HepG2 (cell line): Measurements from ENCODE around the gene AUP1.

Experiments
- CREB1 ChIP-seq, 2 experiments: fragments of 450-650 bp in 1 of 2; IDR thresholded peaks; 2 replicates each; pipeline ENCODE4 v1.6.1; 2016 to 2017; ENCODE audit warnings: control low read depth in 1 of 2, mild to moderate bottlenecking in 1 of 2, missing compliant biosample characterization in 1 of 2, missing genetic modification characterization in 1 of 2
- HNRNPLL ChIP-seq: fragments of 200-400 bp; formaldehyde crosslinking; IDR thresholded peaks from 2 replicates; pipeline ENCODE4 v1.6.1; 2017; ENCODE audit warnings: mild to moderate bottlenecking, low read depth, low read length; ENCODE audit not compliant: poor library complexity, severe bottlenecking
- KLF12 ChIP-seq: sonication (generic); formaldehyde crosslinking; IDR thresholded peaks from 2 replicates; pipeline ENCODE4 v1.4.0; 2020; ENCODE audit warnings: missing genetic modification reagents, borderline replicate concordance
- MBD4 ChIP-seq: IDR thresholded peaks from 2 replicates; pipeline ENCODE4 v1.6.1; 2012; ENCODE audit warnings: low read length, inconsistent platforms, borderline replicate concordance
- TF ChIP-seq, protein P1 (sequence below): sonication (generic); formaldehyde crosslinking; IDR thresholded peaks from 2 replicates; pipeline ENCODE4 v1.5.0; 2020; ENCODE audit warnings: mild to moderate bottlenecking, missing genetic modification reagents, moderate library complexity
- TF ChIP-seq, protein P2 (sequence below): sonication (generic); formaldehyde crosslinking; IDR thresholded peaks from 2 replicates; pipeline ENCODE4 v1.4.0; 2020; ENCODE audit warnings: mild to moderate bottlenecking, missing genetic modification reagents

DNA sequence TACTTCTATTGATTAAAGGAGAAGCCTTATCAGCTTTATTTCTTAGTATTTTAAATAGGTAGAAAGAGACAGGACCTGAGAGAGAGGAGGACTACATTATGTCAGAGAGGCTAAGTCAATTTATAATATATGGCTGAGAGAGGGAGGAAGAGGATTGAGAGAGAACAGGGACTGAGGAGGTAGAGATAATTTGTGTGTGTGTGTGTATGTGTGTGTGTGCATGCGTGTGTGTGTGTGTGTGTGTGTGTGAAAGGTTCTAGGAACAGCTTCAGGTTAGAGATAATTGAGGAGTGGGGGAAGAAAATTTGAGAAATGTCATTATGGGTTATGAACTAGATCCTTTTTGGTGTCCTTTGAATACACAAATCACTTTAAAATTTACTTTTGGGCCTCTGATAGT lies 40.2 kb upstream of the AUP1 start:
- TF ChIP-seq, protein P1, sequence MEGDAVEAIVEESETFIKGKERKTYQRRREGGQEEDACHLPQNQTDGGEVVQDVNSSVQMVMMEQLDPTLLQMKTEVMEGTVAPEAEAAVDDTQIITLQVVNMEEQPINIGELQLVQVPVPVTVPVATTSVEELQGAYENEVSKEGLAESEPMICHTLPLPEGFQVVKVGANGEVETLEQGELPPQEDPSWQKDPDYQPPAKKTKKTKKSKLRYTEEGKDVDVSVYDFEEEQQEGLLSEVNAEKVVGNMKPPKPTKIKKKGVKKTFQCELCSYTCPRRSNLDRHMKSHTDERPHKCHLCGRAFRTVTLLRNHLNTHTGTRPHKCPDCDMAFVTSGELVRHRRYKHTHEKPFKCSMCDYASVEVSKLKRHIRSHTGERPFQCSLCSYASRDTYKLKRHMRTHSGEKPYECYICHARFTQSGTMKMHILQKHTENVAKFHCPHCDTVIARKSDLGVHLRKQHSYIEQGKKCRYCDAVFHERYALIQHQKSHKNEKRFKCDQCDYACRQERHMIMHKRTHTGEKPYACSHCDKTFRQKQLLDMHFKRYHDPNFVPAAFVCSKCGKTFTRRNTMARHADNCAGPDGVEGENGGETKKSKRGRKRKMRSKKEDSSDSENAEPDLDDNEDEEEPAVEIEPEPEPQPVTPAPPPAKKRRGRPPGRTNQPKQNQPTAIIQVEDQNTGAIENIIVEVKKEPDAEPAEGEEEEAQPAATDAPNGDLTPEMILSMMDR (CRISPR knock-in tag): no peak
- TF ChIP-seq, protein P2, sequence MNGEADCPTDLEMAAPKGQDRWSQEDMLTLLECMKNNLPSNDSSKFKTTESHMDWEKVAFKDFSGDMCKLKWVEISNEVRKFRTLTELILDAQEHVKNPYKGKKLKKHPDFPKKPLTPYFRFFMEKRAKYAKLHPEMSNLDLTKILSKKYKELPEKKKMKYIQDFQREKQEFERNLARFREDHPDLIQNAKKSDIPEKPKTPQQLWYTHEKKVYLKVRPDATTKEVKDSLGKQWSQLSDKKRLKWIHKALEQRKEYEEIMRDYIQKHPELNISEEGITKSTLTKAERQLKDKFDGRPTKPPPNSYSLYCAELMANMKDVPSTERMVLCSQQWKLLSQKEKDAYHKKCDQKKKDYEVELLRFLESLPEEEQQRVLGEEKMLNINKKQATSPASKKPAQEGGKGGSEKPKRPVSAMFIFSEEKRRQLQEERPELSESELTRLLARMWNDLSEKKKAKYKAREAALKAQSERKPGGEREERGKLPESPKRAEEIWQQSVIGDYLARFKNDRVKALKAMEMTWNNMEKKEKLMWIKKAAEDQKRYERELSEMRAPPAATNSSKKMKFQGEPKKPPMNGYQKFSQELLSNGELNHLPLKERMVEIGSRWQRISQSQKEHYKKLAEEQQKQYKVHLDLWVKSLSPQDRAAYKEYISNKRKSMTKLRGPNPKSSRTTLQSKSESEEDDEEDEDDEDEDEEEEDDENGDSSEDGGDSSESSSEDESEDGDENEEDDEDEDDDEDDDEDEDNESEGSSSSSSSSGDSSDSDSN (CRISPR knock-in tag): no peak
- TF ChIP-seq HNRNPLL: no peak
- TF ChIP-seq KLF12: no peak
- no peak for TF ChIP-seq MBD4
- TF ChIP-seq CREB1 (IDR thresholded peaks at IDR 0.05): no peak
- TF ChIP-seq CREB1 (CRISPR knock-in tag; IDR thresholded peaks at IDR 0.05): no peak
